Umbilical cord (tissue), 2 donors: Measurements from ENCODE around the gene EIF4E3. TPM values are rescaled to one million over a fixed set of nuclear protein-coding genes. Genes with fewer than 3 reads are reported as not detected.

ENCODE experiments used
- DNase-seq: peaks from one replicate; pipeline ENCODE4 v3.0.0-alpha.2; 2015; ENCODE audit warnings: low spot score
- total RNA-seq: library from RNA; depleted of rRNA; stranded (reverse); fragments of >200 nt; gene quantifications from one replicate; pipeline ENCODE4 v1.2.3, GENCODE V29; 2014; ENCODE audit warnings: low replicate concordance; ENCODE audit not compliant: insufficient read depth

The EIF4E3 gene
- 6.7 TPM for total RNA-seq

- peak; percentile 22 for DNase-seq
These were observed at the start of gene EIF4E3 for GRCh38 chr3:71725271-71725991. TSS of gene EIF4E3 (minus strand) at chr3:71725402. CDS start at chr3:71725367, 35 bp downstream.

GRCh38 chr3:71771884-71772283 is 46.7 kb upstream of the EIF4E3 start:
- DNase-seq: no peak

- DNase-seq: no peak
These were observed 45.9 kb upstream of the EIF4E3 start for GRCh38 chr3:71771126-71771525.

GRCh38 chr3:71763426-71763825 is 38.2 kb upstream of the EIF4E3 start:
- no peak for DNase-seq

GRCh38 chr3:71760140-71760539 is 34.9 kb upstream of the EIF4E3 start:
- DNase-seq: no peak

GRCh38 chr3:71759401-71759800 is 34.2 kb upstream of the EIF4E3 start:
- DNase-seq: no peak

GRCh38 chr3:71758091-71758490 is 32.9 kb upstream of the EIF4E3 start:
- DNase-seq: no peak

- DNase-seq: no peak
These were observed 29.5 kb upstream of the EIF4E3 start for GRCh38 chr3:71754610-71755253.

GRCh38 chr3:71753701-71754609 is 28.8 kb upstream of the EIF4E3 start, which contains the start of gene GPR27:
TSS of gene GPR27 (plus strand) at chr3:71753855. CDS start at chr3:71754050, 195 bp downstream.
- DNase-seq: peak; percentile 37

- DNase-seq: no peak
These were observed 27.9 kb upstream of the EIF4E3 start for GRCh38 chr3:71752831-71753700.

- no peak for DNase-seq
These were observed 26.4 kb upstream of the EIF4E3 start for GRCh38 chr3:71751602-71752001.

GRCh38 chr3:71744738-71745137 is 19.5 kb upstream of the EIF4E3 start:
- no peak for DNase-seq

GRCh38 chr3:71742621-71743020 is 17.4 kb upstream of the EIF4E3 start:
- no peak for DNase-seq

- DNase-seq: no peak
These were observed 9.7 kb upstream of the EIF4E3 start for GRCh38 chr3:71734881-71735280.

- DNase-seq: no peak
These were observed 8.1 kb upstream of the EIF4E3 start for GRCh38 chr3:71733319-71733718.

- DNase-seq: no peak
These were observed 7.4 kb upstream of the EIF4E3 start for GRCh38 chr3:71732637-71733036.

- no peak for DNase-seq
These were observed 3.6 kb upstream of the EIF4E3 start for GRCh38 chr3:71728632-71729342.

GRCh38 chr3:71726146-71726545 is 944 bp upstream of the EIF4E3 start:
- DNase-seq: no peak

- DNase-seq: peak; percentile 14
These were observed 475 bp downstream of the EIF4E3 start for GRCh38 chr3:71724584-71725270.

- no peak for DNase-seq
These were observed 1.1 kb downstream of the EIF4E3 start for GRCh38 chr3:71724171-71724453.
